ENCODE measurements around the gene CTXND2.
"Not testable (repeated sequence)": the region's sequence is repeated elsewhere in the genome, so short reads cannot be mapped to it uniquely, and the experiment has no call there.

The CTXND2 gene

GRCh38 chr1:150893336-150893913 lies 6.5 kb downstream of the CTXND2 start:
- no peak overlapping the region for H3K27ac ChIP-seq
- no peak for TF ChIP-seq CTCF (conservative IDR thresholded peaks at IDR 0.05; ENCODE audit: low read depth)
- no peak for DNase-seq (ENCODE audit: low spot score)
- POLR2A ChIA-PET (ENCODE audit: low non-redundant PET) = no interaction called here
- CTCF ChIA-PET = interaction anchor here (0.6 kb wide), 1 partner anchor 53 kb away, joined by 7 read pairs; no protein-coding TSS in a partner anchor

GRCh38 chr1:150895618-150896017 lies 8.7 kb downstream of the CTXND2 start:
- TF ChIP-seq CTCF (conservative IDR thresholded peaks at IDR 0.05; ENCODE audit: low read depth) = no peak
- peak; percentile 56 for DNase-seq (ENCODE audit: low spot score)
- ChIA-PET CTCF (no interaction called here), POLR2A (ENCODE audit: low non-redundant PET) (no interaction called here)
- no peak overlapping the region; the same call in 1 of the 2 replicates for H3K27ac ChIP-seq

- POLR2A ChIA-PET (ENCODE audit: low non-redundant PET); H3K27ac ChIP-seq; DNase-seq (ENCODE audit: low spot score): not testable (repeated sequence)
- CTCF ChIA-PET = interaction anchor here (0.6 kb wide), 1 partner anchor 55 kb away, joined by 3 read pairs; no protein-coding TSS in a partner anchor
These were observed 12.9 kb downstream of the CTXND2 start for GRCh38 chr1:150899795-150900194.

- ChIA-PET POLR2A (ENCODE audit: low non-redundant PET) (no interaction called here), CTCF (interaction anchor here (0.6 kb wide), 1 partner anchor 278 kb away, joined by 3 read pairs; no protein-coding TSS in a partner anchor)
- no peak for DNase-seq (ENCODE audit: low spot score)
- no peak overlapping the region for H3K27ac ChIP-seq
- TF ChIP-seq CTCF (conservative IDR thresholded peaks at IDR 0.05; ENCODE audit: low read depth) = no peak
These were observed 15.4 kb downstream of the CTXND2 start for GRCh38 chr1:150902346-150902745.

- POLR2A ChIA-PET (ENCODE audit: low non-redundant PET) = no interaction called here
- TF ChIP-seq CTCF (conservative IDR thresholded peaks at IDR 0.05; ENCODE audit: low read depth) = no peak
- no peak for DNase-seq (ENCODE audit: low spot score)
- H3K27ac ChIP-seq = no peak overlapping the region
- CTCF ChIA-PET = interaction anchor here (0.6 kb wide), 1 partner anchor 279 kb away, joined by 3 read pairs; no protein-coding TSS in a partner anchor
These were observed 15.8 kb downstream of the CTXND2 start for GRCh38 chr1:150902751-150903150.

- TF ChIP-seq CTCF (conservative IDR thresholded peaks at IDR 0.05; ENCODE audit: low read depth) = no peak
- H3K27ac ChIP-seq = no peak overlapping the region
- no peak for DNase-seq (ENCODE audit: low spot score)
- CTCF ChIA-PET = no interaction called here
- POLR2A ChIA-PET (ENCODE audit: low non-redundant PET) = interaction anchor here (0.6 kb wide), 1 partner anchor 236 kb away, joined by 6 read pairs; no protein-coding TSS in a partner anchor
These were observed 18.4 kb downstream of the CTXND2 start for GRCh38 chr1:150905301-150905700.

- no peak for DNase-seq (ENCODE audit: low spot score)
- H3K27ac ChIP-seq = no peak overlapping the region
- ChIA-PET CTCF (no interaction called here), POLR2A (ENCODE audit: low non-redundant PET) (no interaction called here)
- no peak for TF ChIP-seq CTCF (conservative IDR thresholded peaks at IDR 0.05; ENCODE audit: low read depth)
These were observed 19.4 kb downstream of the CTXND2 start for GRCh38 chr1:150906329-150906728.

All from RWPE1 (cell line).